Superior temporal gyrus (tissue), 1 donor: Measurements from ENCODE around the gene EPB41L2.

Experiments
- DNase-seq: peaks from one replicate; pipeline ENCODE4 v3.0.0-alpha.2; 2016; ENCODE audit errors: extremely low spot score

Gene EPB41L2

GRCh38 chr6:131061751-131062119, 1.3 kb downstream of the EPB41L2 start:
- no peak for DNase-seq

DNA sequence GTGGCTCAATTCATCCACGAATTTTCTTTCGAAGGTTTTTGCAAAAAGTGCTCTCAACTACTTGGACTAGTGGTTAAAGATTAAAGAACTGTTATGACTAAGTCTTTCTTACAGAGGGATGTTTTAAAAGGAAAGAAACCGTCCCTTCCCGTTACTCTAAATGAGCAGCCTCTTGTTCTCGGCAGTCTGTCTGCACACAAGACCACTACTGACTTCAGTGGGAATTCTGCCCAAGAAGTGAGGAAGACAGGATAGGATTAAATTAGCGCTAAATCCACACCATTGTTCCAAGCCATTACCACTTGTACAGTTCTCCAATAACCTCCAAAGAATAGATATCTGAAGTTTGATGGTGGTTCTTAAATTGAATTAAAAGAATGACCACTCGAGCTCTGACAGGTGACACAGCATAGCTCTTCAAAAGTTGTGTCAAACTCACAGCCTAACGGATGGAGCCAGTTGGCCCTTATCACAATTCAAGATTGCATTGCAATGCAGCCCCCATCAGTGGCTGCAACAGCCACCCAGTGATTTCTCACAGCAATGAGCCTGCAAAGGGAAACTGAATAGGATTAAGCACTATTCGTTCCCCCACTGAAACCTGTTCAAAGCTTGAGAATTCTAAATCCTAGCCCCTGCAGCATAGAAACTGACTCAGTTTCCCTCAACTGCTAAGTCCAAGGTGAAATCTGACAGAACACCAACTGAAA, 1.8 kb downstream of the EPB41L2 start:
- peak; percentile 71 for DNase-seq

DNA sequence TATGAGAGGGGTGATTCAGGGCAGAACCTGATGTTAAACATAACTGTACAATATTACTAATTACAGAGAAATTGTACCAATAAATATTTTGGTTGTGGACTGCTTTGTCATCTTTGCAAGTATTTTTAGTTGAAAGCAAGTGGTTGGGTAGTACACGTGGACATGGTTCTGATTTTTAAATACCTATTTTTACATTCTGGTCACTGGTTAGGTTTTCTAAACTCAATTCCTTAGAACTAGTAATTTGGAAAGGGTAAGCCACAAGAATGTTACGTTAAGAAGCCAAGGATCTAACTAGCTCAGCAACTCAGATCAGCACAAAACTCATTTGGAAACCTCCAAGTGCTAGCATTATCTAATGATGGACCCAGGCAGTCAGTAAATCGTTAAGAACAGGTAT, 2.7 kb downstream of the EPB41L2 start:
- peak; percentile 61 for DNase-seq

DNA sequence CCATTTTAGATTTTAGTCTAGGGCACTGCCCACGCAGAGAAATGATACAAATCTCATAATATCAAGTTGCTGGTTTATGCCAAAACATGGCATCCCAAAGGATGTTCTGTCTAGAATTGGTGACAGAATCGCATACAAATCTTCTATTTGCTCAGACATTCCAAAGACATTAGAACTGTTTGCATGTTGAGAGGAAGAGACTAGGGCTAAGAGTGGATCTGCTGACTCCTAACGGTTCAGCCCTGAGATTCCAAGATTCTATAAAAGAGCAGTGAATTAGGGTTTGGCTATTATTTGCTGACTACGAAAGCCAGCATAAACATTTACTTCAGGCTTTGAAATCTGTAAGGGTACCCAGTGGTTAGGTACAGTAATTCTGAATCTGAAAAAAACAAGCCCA, 3.6 kb downstream of the EPB41L2 start:
- peak; percentile 51 for DNase-seq

GRCh38 chr6:131058236-131058635, 4.8 kb downstream of the EPB41L2 start:
- no peak for DNase-seq

DNA sequence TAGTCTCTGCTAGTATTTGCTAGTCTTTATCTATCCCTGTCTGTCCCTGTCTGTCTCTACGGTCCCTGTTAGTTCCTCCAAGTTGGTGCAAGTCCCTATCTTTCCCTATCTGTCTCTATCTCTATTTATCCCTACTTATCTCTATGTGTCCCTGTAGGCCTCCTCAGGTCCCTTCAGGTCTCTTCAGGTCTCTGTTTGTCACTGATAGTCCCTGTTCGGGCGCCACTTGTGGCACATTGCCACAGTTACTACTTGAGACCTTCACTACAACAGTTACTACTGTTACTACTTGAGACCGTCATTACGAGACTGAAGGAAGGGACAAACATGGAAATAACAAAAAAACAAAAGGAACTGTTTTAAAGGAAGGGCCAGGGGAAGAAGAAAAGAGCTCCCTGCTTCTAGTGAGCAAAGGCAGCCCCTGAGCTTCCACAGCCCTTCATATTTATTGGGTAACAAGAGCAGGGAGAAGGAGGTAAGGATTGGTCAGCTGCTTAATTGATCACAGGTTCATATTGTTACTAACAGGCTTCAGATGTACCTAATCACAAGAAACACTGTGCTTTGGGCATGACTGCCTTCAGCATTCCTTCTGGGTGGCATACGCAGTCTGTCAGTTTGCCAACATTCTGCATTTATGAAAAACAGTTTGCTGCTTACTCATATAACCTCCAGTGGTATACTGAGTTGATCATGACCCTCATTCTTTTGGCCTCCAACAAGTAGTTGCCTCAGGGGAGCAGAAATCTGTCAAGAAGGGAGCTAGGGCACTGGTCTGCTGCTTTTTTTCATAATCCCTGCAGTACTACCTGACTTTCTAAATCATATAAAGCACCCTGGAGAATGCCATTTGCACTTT, 8.4 kb downstream of the EPB41L2 start:
- no peak for DNase-seq

- no peak for DNase-seq
Measured at GRCh38 chr6:131053546-131054240, 9.4 kb downstream of the EPB41L2 start.

DNA sequence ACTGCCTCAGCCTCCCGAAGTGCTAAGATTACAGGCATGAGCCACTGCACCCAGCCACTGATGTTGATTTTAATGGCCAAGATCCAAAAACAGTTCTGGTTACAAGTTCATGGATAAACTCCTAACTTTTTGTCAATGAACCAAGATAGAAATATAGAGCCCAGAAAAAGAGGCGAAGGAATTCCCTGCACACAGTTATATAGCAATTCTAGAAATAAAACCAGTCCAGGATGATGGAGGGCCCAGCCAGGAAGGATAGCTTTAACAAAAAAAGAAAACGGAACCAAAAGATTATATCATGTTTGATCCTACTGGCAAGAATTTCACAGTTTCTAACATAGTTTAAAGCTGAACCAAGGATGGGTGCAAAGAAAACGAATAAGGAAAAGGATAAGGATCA, 10.9 kb downstream of the EPB41L2 start:
- no peak for DNase-seq

DNA sequence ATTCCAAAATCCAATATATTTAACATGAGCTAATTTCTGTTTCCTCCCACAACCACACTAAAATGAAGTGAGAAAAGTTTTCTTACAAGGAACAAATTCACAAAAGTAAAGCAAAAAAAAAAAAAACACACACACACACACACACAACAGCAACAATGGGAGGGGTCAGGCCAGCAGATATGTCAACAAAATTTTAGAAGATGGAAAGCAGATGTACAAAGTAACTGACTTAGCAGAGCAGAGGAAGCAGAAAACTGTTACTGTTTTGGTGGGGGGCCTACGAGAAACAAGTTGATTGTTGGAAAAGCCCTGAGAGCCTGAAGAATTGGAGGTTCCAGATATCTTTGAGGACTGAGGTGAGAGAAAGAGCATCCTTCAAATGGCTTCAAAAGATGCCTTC, 11.7 kb downstream of the EPB41L2 start:
- no peak for DNase-seq

GRCh38 chr6:131049608-131050007, 13.4 kb downstream of the EPB41L2 start:
- DNase-seq = no peak

- DNase-seq = no peak
Measured at GRCh38 chr6:131048933-131049515, 14.0 kb downstream of the EPB41L2 start.

GRCh38 chr6:131048459-131048858, 14.6 kb downstream of the EPB41L2 start:
- no peak for DNase-seq

DNA sequence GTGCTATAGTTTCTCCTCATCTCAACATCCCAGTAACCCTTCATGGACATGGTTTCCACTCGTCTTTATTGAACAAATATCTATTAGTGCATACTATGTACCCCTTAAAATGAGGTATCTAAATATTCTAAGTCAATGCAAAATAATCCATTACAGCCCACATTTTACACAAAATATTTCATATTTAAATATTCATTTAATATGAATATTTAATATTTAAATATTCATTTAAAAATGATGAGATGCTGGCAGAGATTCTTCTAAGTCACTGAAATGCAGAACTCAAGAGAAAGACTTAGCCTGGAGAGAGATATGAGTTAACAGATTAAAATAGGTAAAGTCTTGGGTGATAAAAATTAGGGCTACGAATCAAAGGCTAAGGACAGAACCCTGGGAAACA, 17.9 kb downstream of the EPB41L2 start:
- DNase-seq = no peak

DNA sequence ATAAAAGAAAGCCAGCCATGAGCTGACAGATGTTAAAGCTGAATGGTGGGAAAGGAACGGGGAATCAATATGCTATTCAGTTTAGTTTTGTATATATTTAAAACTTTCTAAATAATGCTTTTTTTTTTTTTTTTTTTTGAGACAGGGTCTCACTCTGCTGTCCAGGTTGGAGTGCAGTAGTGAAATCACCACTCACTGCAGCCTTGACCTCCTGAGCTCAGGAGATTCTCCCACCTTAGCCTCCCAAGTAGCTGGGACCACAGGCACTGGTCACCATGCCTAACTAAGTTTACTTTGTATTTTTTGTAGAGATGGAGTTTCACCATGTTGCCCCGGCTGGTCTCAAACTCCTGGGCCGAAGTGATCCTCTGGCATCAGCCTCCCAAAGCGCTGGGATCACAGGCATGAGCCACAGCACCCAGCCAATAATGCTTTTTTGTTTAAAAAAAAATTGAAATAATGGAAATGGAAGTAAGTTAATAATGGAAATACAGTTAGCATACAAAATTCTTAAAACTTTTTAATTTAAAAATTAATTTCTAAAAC, 19.1 kb downstream of the EPB41L2 start:
- no peak for DNase-seq

DNA sequence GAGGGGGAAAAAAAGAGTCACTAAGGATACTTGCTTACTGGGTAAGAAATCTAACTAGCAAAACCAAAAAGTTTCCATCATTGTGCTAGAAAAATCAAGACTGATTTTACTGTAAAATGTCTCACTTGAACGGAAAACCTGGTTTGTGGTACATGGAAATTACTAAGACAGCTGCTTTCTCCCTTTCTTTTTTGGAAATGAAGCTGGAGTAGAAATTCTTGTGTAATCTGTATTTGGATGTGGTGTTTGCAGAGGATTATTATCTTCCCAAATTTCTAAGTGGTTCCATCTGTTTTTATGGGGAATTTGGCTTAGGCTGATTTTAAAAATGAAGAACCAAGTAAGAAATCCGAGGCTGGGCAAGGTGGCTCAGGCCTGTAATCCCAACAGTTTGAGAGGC, 20.4 kb downstream of the EPB41L2 start:
- no peak for DNase-seq

- no peak for DNase-seq
Measured at GRCh38 chr6:131041814-131042213, 21.2 kb downstream of the EPB41L2 start.

GRCh38 chr6:131040866-131041265, 22.2 kb downstream of the EPB41L2 start:
- no peak for DNase-seq

DNA sequence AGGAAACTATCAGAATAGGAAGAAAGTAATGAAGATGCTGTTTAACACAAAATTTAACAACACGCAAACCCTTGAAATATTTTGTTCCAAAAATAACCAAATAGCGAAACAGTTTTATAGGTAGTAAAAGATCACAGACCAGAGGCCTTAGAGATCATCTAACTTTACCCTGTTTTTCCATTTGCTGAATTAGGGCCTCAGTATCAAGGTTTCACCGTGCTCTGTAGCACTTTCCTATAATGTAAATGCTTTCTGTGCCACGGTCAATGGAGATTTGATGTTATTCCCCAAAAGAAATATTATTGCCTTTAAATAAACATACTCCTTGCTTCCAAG, 23.7 kb downstream of the EPB41L2 start:
- DNase-seq = no peak

- DNase-seq = no peak
Measured at GRCh38 chr6:131038597-131039344, 24.3 kb downstream of the EPB41L2 start.

DNA sequence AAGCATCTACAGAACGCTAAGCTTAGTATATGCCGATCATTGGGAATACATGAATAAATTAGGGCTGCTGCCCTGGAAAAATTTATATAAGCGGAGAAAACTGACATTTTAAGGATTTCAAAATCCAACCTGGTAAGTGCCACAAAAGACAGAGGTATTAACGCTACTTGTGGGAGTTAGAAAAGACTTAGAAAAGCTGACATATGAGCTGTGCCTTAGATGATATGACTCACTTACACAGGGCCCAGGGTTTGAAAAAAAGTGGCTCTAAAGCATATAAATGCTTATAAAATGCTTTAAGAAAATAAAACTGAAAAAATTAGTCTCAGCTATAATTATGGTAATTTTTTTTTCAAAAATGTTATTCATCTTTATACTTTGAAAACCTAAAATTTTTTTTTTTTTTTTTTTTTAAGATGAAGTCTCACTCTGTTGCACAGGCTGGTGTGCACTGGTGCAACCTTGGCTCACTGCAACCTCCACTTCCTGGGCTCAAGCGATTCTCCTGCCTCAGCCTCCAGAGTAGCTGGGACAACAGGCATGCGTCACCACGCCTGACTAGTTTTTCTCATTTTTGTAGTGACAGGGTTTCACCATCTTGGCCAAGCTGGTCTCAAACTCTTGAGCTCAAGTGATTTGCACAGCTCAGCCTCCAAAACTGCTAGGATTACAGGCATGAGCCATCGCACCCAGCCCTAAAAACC, 25.7 kb downstream of the EPB41L2 start:
- DNase-seq = no peak

DNA sequence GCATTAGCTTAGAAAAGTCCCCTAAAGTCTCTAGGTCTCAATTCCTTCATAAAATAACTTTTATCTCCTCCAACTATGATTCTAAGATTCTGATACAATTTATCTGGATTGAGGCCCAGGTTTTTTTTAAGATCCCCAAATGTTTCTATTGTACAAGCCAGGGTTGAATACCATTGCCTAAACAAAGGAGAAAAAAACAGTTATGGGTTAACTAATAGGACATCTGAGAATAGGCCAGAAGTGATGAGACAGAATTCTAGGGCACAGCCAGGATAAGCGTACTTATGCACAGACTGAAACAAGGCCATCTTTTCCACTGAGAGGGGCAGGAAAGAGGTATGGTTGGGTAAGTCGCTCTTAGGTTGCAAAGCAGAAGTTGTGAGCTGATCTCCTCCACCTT, 26.4 kb downstream of the EPB41L2 start:
- no peak for DNase-seq
